Measurements from ENCODE around the gene LRRN4CL.
"Not testable (repeated sequence)": the region's sequence is repeated elsewhere in the genome, so short reads cannot be mapped to it uniquely, and the experiment has no call there.

Gene LRRN4CL
- total RNA-seq = 0 to 0.17 (median 0.09) reads per million in 3 donors

GRCh38 chr11:62689421-62690183 lies at the start of gene LRRN4CL:
Gene LRRN4CL (minus strand): TSS chr11:62689530. CDS start chr11:62688508, 1,022 bp downstream.
- no peak within 1 kb of the TSS for H3K4me3 ChIP-seq (ENCODE audit: insufficient read depth, low read depth, low read length, poor library complexity, severe bottlenecking)
- DNase-seq = no peak
- H3K36me3 ChIP-seq (ENCODE audit: control insufficient read depth, insufficient read depth, low read length) = peaks cover 7% of the 10 kb centered on the region
- no peaks in the 10 kb centered on the region for H3K4me1 ChIP-seq (ENCODE audit: control insufficient read depth, insufficient read depth, low read length, poor library complexity, severe bottlenecking)
- peaks cover 7% of the 10 kb centered on the region for H3K27me3 ChIP-seq (replicated peaks; ENCODE audit: control insufficient read depth, insufficient read depth, low read length, poor library complexity, severe bottlenecking)
- no peaks in the 10 kb centered on the region for H3K9me3 ChIP-seq (ENCODE audit: control insufficient read depth, low read length)
- no peak within 1 kb of the TSS for H3K27ac ChIP-seq (ENCODE audit: insufficient read depth, low read length, poor library complexity, severe bottlenecking)

- H3K36me3 ChIP-seq (ENCODE audit: control insufficient read depth, insufficient read depth, low read length) = peaks cover 23% of the 10 kb centered on the region
- no peak overlapping the region for H3K27ac ChIP-seq (ENCODE audit: insufficient read depth, low read length, poor library complexity, severe bottlenecking)
- H3K4me1 ChIP-seq (ENCODE audit: control insufficient read depth, insufficient read depth, low read length, poor library complexity, severe bottlenecking) = no peaks in the 10 kb centered on the region
- H3K27me3 ChIP-seq (replicated peaks; ENCODE audit: control insufficient read depth, insufficient read depth, low read length, poor library complexity, severe bottlenecking) = no peaks in the 10 kb centered on the region
- no peak for DNase-seq
- no peaks in the 10 kb centered on the region for H3K9me3 ChIP-seq (ENCODE audit: control insufficient read depth, low read length)
- H3K4me3 ChIP-seq (ENCODE audit: insufficient read depth, low read depth, low read length, poor library complexity, severe bottlenecking) = no peak overlapping the region
Observed at GRCh38 chr11:62737196-62737595, 47.9 kb upstream of the LRRN4CL start.

- Histone ChIP-seq H3K36me3 (ENCODE audit: control insufficient read depth, insufficient read depth, low read length) (peaks cover 13% of the 10 kb centered on the region), H3K27me3 (replicated peaks; ENCODE audit: control insufficient read depth, insufficient read depth, low read length, poor library complexity, severe bottlenecking) (no peaks in the 10 kb centered on the region), H3K4me3 (ENCODE audit: insufficient read depth, low read depth, low read length, poor library complexity, severe bottlenecking) (no peak overlapping the region), H3K9me3 (ENCODE audit: control insufficient read depth, low read length) (no peaks in the 10 kb centered on the region), H3K27ac (ENCODE audit: insufficient read depth, low read length, poor library complexity, severe bottlenecking) (no peak overlapping the region), H3K4me1 (ENCODE audit: control insufficient read depth, insufficient read depth, low read length, poor library complexity, severe bottlenecking) (peaks cover 8% of the 10 kb centered on the region)
- DNase-seq = no peak
Observed at GRCh38 chr11:62732830-62733229, 43.5 kb upstream of the LRRN4CL start.

- not testable (repeated sequence) for H3K9me3 ChIP-seq (ENCODE audit: control insufficient read depth, low read length); DNase-seq; H3K27me3 ChIP-seq (replicated peaks; ENCODE audit: control insufficient read depth, insufficient read depth, low read length, poor library complexity, severe bottlenecking); H3K36me3 ChIP-seq (ENCODE audit: control insufficient read depth, insufficient read depth, low read length); H3K4me3 ChIP-seq (ENCODE audit: insufficient read depth, low read depth, low read length, poor library complexity, severe bottlenecking)
- peak overlapping the region; percentile 25 for H3K27ac ChIP-seq (ENCODE audit: insufficient read depth, low read length, poor library complexity, severe bottlenecking)
- H3K4me1 ChIP-seq (ENCODE audit: control insufficient read depth, insufficient read depth, low read length, poor library complexity, severe bottlenecking) = peaks cover 17% of the 10 kb centered on the region
Observed at GRCh38 chr11:62730076-62730475, 40.7 kb upstream of the LRRN4CL start.

- H3K4me3 ChIP-seq (ENCODE audit: insufficient read depth, low read depth, low read length, poor library complexity, severe bottlenecking) = peak within 1 kb of the TSS; percentile 96
- H3K4me1 ChIP-seq (ENCODE audit: control insufficient read depth, insufficient read depth, low read length, poor library complexity, severe bottlenecking) = peaks cover 27% of the 10 kb centered on the region
- DNase-seq = peak; percentile 62 to 82 (median 74)
- H3K9me3 ChIP-seq (ENCODE audit: control insufficient read depth, low read length) = no peaks in the 10 kb centered on the region
- peaks cover 13% of the 10 kb centered on the region for H3K36me3 ChIP-seq (ENCODE audit: control insufficient read depth, insufficient read depth, low read length)
- peak within 1 kb of the TSS; percentile 97 for H3K27ac ChIP-seq (ENCODE audit: insufficient read depth, low read length, poor library complexity, severe bottlenecking)
- no peaks in the 10 kb centered on the region for H3K27me3 ChIP-seq (replicated peaks; ENCODE audit: control insufficient read depth, insufficient read depth, low read length, poor library complexity, severe bottlenecking)
Observed at GRCh38 chr11:62728171-62728988, 39.0 kb upstream of the LRRN4CL start, which contains the start of gene TTC9C. Gene TTC9C (plus strand): TSS chr11:62728486. CDS start chr11:62728849, 363 bp downstream.

- Histone ChIP-seq H3K9me3 (ENCODE audit: control insufficient read depth, low read length) (no peaks in the 10 kb centered on the region), H3K36me3 (ENCODE audit: control insufficient read depth, insufficient read depth, low read length) (peaks cover 15% of the 10 kb centered on the region), H3K27me3 (replicated peaks; ENCODE audit: control insufficient read depth, insufficient read depth, low read length, poor library complexity, severe bottlenecking) (no peaks in the 10 kb centered on the region), H3K4me3 (ENCODE audit: insufficient read depth, low read depth, low read length, poor library complexity, severe bottlenecking) (peak overlapping the region; percentile 96), H3K4me1 (ENCODE audit: control insufficient read depth, insufficient read depth, low read length, poor library complexity, severe bottlenecking) (peaks cover 27% of the 10 kb centered on the region), H3K27ac (ENCODE audit: insufficient read depth, low read length, poor library complexity, severe bottlenecking) (peak overlapping the region; percentile 97)
- peak; percentile 77 to 83 (median 83) for DNase-seq
Observed at GRCh38 chr11:62727872-62728170, 38.5 kb upstream of the LRRN4CL start.

GRCh38 chr11:62727165-62727871 lies 38.0 kb upstream of the LRRN4CL start, which contains the start of gene HNRNPUL2:
Gene HNRNPUL2 (minus strand): TSS chr11:62727457. CDS start chr11:62727156, 301 bp downstream.
- Histone ChIP-seq H3K36me3 (ENCODE audit: control insufficient read depth, insufficient read depth, low read length) (peaks cover 20% of the 10 kb centered on the region), H3K4me1 (ENCODE audit: control insufficient read depth, insufficient read depth, low read length, poor library complexity, severe bottlenecking) (peaks cover 27% of the 10 kb centered on the region), H3K4me3 (ENCODE audit: insufficient read depth, low read depth, low read length, poor library complexity, severe bottlenecking) (peak within 1 kb of the TSS; percentile 96), H3K27ac (ENCODE audit: insufficient read depth, low read length, poor library complexity, severe bottlenecking) (peak within 1 kb of the TSS; percentile 97), H3K27me3 (replicated peaks; ENCODE audit: control insufficient read depth, insufficient read depth, low read length, poor library complexity, severe bottlenecking) (no peaks in the 10 kb centered on the region), H3K9me3 (ENCODE audit: control insufficient read depth, low read length) (no peaks in the 10 kb centered on the region)
- peak; percentile 98 for DNase-seq

- Histone ChIP-seq H3K9me3 (ENCODE audit: control insufficient read depth, low read length) (no peaks in the 10 kb centered on the region), H3K27ac (ENCODE audit: insufficient read depth, low read length, poor library complexity, severe bottlenecking) (peak overlapping the region; percentile 97), H3K36me3 (ENCODE audit: control insufficient read depth, insufficient read depth, low read length) (peaks cover 25% of the 10 kb centered on the region), H3K4me1 (ENCODE audit: control insufficient read depth, insufficient read depth, low read length, poor library complexity, severe bottlenecking) (peaks cover 27% of the 10 kb centered on the region), H3K27me3 (replicated peaks; ENCODE audit: control insufficient read depth, insufficient read depth, low read length, poor library complexity, severe bottlenecking) (no peaks in the 10 kb centered on the region), H3K4me3 (ENCODE audit: insufficient read depth, low read depth, low read length, poor library complexity, severe bottlenecking) (peak overlapping the region; percentile 96)
- DNase-seq = no peak
Observed at GRCh38 chr11:62726915-62727164, 37.5 kb upstream of the LRRN4CL start.

GRCh38 chr11:62726156-62726914 lies 37.0 kb upstream of the LRRN4CL start:
- DNase-seq = no peak
- peaks cover 27% of the 10 kb centered on the region for H3K4me1 ChIP-seq (ENCODE audit: control insufficient read depth, insufficient read depth, low read length, poor library complexity, severe bottlenecking)

More at GRCh38 chr11:62726156-62726914, 37.0 kb upstream of the LRRN4CL start:
- Histone ChIP-seq H3K27me3 (replicated peaks; ENCODE audit: control insufficient read depth, insufficient read depth, low read length, poor library complexity, severe bottlenecking) (no peaks in the 10 kb centered on the region), H3K4me3 (ENCODE audit: insufficient read depth, low read depth, low read length, poor library complexity, severe bottlenecking) (peak overlapping the region; percentile 96), H3K9me3 (ENCODE audit: control insufficient read depth, low read length) (no peaks in the 10 kb centered on the region), H3K27ac (ENCODE audit: insufficient read depth, low read length, poor library complexity, severe bottlenecking) (peak overlapping the region; percentile 97), H3K36me3 (ENCODE audit: control insufficient read depth, insufficient read depth, low read length) (peaks cover 30% of the 10 kb centered on the region)

Data from effector memory CD4-positive, alpha-beta T cell (primary cell).